ENCODE data around the gene NACC2.

NACC2 gene

GRCh38 chr9:136054798-136055714 is 40.0 kb downstream of the NACC2 start:
- no peak for DNase-seq

- DNase-seq = no peak
Observed at GRCh38 chr9:136054146-136054545, 40.9 kb downstream of the NACC2 start.

GRCh38 chr9:136053757-136054142 is 41.3 kb downstream of the NACC2 start:
- DNase-seq = no peak

GRCh38 chr9:136052991-136053756 is 41.9 kb downstream of the NACC2 start:
- no peak for DNase-seq

GRCh38 chr9:136052472-136052880 is 42.6 kb downstream of the NACC2 start:
- no peak for DNase-seq

- DNase-seq = no peak
Observed at GRCh38 chr9:136051837-136052471, 43.1 kb downstream of the NACC2 start.

GRCh38 chr9:136051453-136051836 is 43.6 kb downstream of the NACC2 start:
- DNase-seq = no peak

- DNase-seq = no peak
Observed at GRCh38 chr9:136050701-136051452, 44.2 kb downstream of the NACC2 start.

GRCh38 chr9:136050266-136050700 is 44.8 kb downstream of the NACC2 start:
- no peak for DNase-seq

GRCh38 chr9:136049491-136050265 is 45.4 kb downstream of the NACC2 start:
- DNase-seq = no peak

GRCh38 chr9:136048560-136049411 is 46.3 kb downstream of the NACC2 start:
- no peak for DNase-seq

GRCh38 chr9:136047775-136048559 is 47.1 kb downstream of the NACC2 start:
- no peak for DNase-seq

- no peak for DNase-seq
Observed at GRCh38 chr9:136047076-136047774, 47.9 kb downstream of the NACC2 start.

- no peak for DNase-seq
Observed at GRCh38 chr9:136046554-136046920, 48.6 kb downstream of the NACC2 start.

- no peak for DNase-seq
Observed at GRCh38 chr9:136045595-136046553, 49.2 kb downstream of the NACC2 start.

- no peak for DNase-seq
Observed at GRCh38 chr9:136044971-136045594, 50.0 kb downstream of the NACC2 start.

- no peak for DNase-seq
Observed at GRCh38 chr9:136044207-136044970, 50.7 kb downstream of the NACC2 start.

All from stimulated activated naive CD4-positive, alpha-beta T cell treated with Interleukin-2 at 50 U/mL for 16 hours (primary cell).